Measurements from ENCODE around the gene GNAQ.

- TF ChIP-seq EHMT2 (IDR thresholded peaks at IDR 0.05; ENCODE audit: low read depth) (no peak), POLR2A (IDR thresholded peaks at IDR 0.05; ENCODE audit: low read length) (no peak), JUN (IDR thresholded peaks at IDR 0.05) (no peak), HEYL (CRISPR knock-in tag; IDR thresholded peaks at IDR 0.05) (no peak), CTCF (IDR thresholded peaks at IDR 0.05) (no peak), ELK1 (IDR thresholded peaks at IDR 0.05; ENCODE audit: low read depth, low read length) (no peak), RFX5 (IDR thresholded peaks at IDR 0.05) (no peak), HOXB5 (CRISPR knock-in tag; IDR thresholded peaks at IDR 0.05) (no peak), JUNB (IDR thresholded peaks at IDR 0.05) (no peak), KDM1A (IDR thresholded peaks at IDR 0.05; ENCODE audit: low read depth) (no peak), RNF2 (IDR thresholded peaks at IDR 0.05; ENCODE audit: borderline replicate concordance, low read depth) (no peak), EP300 (IDR thresholded peaks at IDR 0.05) (no peak), SMC3 (IDR thresholded peaks at IDR 0.05) (no peak), BHLHE40 (IDR thresholded peaks at IDR 0.05; ENCODE audit: low read depth, low read length) (no peak)
Observed at GRCh38 chr9:77800924-77801551, 230.6 kb downstream of the GNAQ start.
